HG03139 (cell line): Measurements from ENCODE around the gene EEF2KMT.

Experiments
- ATAC-seq: cut with Tn5 transposase; IDR thresholded peaks from one replicate; pipeline ENCODE4 v1.9.1; 2021; ENCODE audit not compliant: unreplicated experiment

The EEF2KMT gene

GRCh38 chr16:5044011-5044540 lies 53.5 kb downstream of the EEF2KMT start:
- no peak for ATAC-seq

- no peak for ATAC-seq
Measured at GRCh38 chr16:5042574-5043171, 54.9 kb downstream of the EEF2KMT start.

GRCh38 chr16:5041600-5042133 lies 55.9 kb downstream of the EEF2KMT start:
- peak; percentile 72 for ATAC-seq

- no peak for ATAC-seq
Measured at GRCh38 chr16:5040451-5040850, 57.1 kb downstream of the EEF2KMT start.

GRCh38 chr16:5036228-5037156 lies 61.1 kb downstream of the EEF2KMT start:
- ATAC-seq: no peak

- no peak for ATAC-seq
Measured at GRCh38 chr16:5035909-5036227, 61.7 kb downstream of the EEF2KMT start.
